Glomerular endothelial cell (primary cell): ENCODE results near the gene POU3F1. TPM values are rescaled to one million over a fixed set of nuclear protein-coding genes. Genes with fewer than 3 reads are reported as not detected.

Experiments
- DNase-seq: peaks from one replicate; pipeline ENCODE4 v3.0.0-alpha.2; 2011; ENCODE audit warnings: low read depth, low spot score; ENCODE audit errors: extremely low read depth
- total RNA-seq: library from RNA; depleted of rRNA; stranded (reverse); fragments of >200 nt; gene quantifications from 2 replicates; pipeline ENCODE4 v1.2.3, GENCODE V29; 2015

The POU3F1 gene
- total RNA-seq, 1 donor from 2014 or later, result not detected

GRCh38 chr1:38029081-38029681 lies 17.4 kb downstream of the POU3F1 start:
- no peak for DNase-seq

DNA sequence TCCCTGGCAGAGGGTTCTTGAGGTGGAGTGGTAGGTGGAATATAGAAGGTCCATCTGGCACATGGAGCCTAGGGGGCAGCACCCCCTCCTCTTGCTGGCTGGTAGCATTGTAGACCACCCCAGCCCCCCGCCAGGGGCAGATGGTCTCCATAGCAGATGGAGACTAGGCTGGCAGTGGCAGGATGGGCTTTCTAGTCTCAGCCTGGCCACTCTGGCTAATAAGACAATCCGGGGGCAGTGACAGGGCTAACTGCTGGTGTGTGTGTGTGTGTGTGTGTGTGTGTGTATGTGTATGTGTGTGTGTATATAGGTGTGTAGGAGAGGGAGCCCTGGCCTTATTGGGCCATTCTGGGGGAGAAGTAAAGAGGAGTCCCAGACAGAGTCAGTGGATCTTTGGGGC lies 17.9 kb downstream of the POU3F1 start:
- DNase-seq, result no peak

DNA sequence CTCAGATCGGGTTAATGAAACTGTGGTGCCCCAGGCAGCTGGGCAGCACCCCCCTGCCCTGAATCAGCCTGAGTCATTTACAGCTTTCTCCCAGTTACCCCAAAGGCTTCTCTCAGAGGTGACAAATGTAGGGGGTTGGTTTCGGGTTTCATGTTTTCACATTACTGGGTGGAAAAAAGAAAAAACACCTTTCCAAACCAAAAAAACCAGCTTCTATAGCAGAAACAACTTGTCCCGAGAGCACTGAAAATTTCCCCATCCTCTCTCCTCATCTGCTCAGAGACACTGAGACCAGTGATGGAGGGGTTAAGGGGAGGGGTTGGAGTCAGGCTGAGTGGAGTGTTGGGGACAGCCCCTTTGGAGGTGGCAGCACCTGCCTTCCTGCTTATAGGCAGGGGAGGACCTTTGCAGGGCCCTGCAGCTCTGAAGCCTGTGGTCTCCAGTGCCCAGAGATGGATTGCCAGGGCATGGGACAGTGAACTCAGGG lies 18.4 kb downstream of the POU3F1 start:
- DNase-seq, result no peak

GRCh38 chr1:38027201-38028104 lies 19.1 kb downstream of the POU3F1 start:
- DNase-seq, result no peak

- no peak for DNase-seq
These were observed 19.9 kb downstream of the POU3F1 start for GRCh38 chr1:38026592-38027200.

GRCh38 chr1:38025664-38026063 lies 20.9 kb downstream of the POU3F1 start:
- no peak for DNase-seq

- DNase-seq, result no peak
These were observed 21.4 kb downstream of the POU3F1 start for GRCh38 chr1:38025233-38025632.

- DNase-seq, result no peak
These were observed 23.8 kb downstream of the POU3F1 start for GRCh38 chr1:38022810-38023209.

- DNase-seq, result no peak
These were observed 24.6 kb downstream of the POU3F1 start for GRCh38 chr1:38021969-38022368.

- DNase-seq, result no peak
These were observed 26.2 kb downstream of the POU3F1 start for GRCh38 chr1:38020396-38020795.

- DNase-seq, result no peak
These were observed 27.7 kb downstream of the POU3F1 start for GRCh38 chr1:38018864-38019343.

DNA sequence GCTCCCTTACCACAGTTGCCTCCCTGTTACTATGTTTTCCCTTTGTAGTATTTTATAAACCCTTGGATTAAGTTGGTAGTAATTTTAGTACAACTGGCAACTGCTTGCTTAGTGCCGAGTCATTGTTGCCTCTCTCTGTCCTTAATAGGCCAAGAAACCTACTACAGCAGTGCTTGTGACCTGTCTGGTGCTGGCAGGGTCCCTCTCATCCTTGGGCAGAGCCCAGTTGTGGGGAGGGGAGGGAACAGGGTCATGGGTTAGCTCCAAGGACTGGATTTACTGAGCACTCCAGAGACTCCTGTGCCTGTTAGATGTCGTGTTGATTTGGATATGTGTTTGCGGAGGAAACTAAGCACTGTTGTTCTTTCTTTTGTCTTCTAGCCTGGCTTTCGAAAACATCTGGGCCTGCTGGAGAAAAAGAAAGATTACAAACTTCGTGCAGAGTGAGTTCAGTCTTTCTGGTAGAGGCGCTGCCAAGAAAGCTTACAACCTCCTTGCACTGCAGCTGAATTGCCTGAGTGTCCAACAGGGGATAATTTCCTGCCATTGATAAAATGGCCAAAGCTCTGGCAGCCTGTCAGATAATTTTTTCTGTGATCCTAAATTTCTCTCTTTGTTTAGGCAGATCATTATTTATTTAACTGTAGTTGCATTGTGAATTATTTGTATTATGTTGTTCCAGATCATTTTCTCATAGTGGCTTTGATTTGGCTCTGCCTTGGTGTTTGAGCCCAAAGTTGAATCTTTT lies 30.4 kb downstream of the POU3F1 start:
- no peak for DNase-seq

DNA sequence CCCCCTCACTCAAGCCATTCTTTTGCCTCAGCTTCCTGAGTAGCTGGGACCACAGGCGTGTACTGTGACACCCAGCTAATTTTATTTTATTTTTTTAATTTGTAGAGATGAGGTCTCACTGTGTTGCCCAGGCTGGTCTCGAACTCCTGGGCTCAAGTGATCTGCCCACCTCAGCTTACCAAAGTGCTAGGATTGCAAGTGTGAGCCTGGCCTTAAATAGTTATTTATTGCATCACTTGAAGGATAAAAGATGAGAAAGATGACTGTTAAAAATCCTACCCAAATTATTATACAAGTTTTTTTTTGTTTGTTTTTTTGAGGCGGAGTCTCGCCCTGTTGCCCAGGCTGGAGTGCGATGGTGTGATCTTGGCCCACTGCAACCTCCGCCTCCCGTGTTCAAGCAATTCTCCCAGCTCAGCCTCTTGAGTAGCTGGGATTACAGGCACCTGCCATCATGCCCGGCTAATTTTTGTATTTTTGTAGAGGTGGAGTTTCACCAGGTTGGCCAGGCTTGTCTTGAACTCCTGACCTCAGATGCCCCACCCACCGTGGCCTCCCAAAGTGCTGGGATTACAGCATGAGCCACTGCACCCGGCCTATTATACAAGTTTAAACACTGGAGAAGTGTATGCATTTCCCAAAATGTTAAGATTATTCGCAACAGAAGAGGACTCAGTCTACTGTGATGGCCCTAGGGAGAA lies 31.7 kb downstream of the POU3F1 start:
- no peak for DNase-seq

DNA sequence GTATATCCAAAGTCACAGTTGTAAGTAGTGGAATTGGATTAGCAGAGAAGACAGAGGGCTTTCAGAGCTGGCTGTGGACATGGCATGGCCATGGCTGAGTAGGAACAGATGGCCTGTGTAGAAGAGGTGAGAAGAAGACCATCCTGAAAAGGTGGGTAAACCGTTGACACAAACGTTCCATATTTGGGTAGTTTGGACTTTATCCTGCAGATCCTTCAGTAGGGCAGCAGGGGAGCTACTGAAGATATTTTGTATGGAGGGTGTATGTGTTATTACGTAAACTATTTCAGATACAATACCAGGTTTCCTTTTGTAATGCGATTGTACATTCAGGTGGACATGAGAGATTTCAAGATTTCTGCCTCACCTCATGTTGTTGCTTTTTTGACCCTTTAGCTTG lies 32.4 kb downstream of the POU3F1 start:
- no peak for DNase-seq

DNA sequence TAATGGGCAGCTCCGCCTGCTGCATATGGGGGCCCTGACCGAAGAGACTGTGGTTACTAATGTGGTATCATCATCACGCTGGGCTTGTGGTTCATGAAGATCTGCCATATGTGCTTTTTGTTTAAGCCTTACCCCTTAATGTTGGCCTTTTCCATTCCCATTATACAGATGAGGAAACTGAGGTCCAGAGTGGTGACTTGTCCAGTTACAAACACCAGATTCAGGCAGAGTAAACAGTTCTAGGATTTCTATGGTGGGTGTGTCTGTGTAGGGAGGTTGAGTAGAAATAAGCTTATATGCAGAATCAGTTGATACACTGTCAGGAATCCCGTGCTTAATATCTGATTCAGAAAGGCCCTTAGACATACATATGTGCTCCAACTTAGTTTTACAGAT lies 33.4 kb downstream of the POU3F1 start:
- DNase-seq, result no peak

GRCh38 chr1:38012363-38013226 lies 34.0 kb downstream of the POU3F1 start, which contains the start of gene UTP11:
UTP11 (plus strand) TSS chr1:38012734; CDS start chr1:38012803, 69 bp downstream.
- peak; percentile 98 for DNase-seq

DNA sequence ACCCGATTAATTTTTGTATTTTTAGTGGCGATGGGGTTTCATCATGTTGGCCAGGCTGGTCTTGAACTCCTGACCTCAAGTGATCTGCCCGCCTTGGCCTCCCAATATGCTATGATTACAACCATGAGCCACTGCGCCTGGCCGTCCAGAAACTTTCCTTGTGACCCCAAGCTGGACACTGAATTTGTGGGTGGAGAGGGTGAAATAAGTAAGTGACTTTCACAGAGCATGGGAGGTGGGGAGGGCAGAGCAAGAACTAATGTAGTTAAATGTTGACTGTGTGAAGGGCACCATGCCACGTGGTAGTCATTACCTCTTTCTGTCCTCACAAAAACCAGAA lies 36.8 kb downstream of the POU3F1 start:
- DNase-seq, result no peak

DNA sequence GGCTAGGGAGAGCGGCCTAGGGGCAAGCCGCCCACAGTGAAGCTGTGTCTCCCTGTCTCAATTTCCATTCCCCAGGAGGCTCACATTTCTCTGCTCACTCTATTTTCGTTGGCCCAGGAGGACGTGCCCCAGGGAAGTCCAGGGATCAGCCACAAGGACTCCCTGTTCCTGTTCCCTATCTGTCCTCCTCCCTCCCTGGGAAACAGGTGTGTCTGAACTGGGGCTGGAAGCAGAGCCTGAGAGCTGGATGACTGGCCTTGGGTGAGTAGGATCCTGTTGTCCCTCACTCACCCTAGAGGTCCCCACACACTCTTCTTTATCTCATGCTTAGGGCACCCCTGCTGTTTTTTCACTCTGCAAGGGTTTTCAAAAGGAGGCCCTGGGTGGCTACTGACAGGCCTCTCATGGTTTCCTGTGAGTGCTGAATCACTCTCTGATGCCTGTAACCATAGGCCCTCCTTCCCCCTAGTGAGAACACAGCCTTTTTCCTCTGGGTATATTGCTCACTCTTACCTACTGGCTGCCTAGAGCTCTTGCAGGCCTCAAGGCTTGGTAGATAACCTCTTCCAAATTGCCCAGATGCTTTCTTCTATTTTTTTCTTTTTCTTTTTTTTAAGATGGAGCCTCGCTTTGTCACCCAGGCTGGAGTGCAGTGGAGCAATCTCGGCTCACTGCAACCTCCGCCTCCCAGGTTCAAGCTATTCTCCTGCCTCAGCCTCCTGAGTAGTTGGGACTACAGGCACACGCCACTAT lies 37.3 kb downstream of the POU3F1 start:
- no peak for DNase-seq
